H1 (cell line): ENCODE results near the gene CST11.

ENCODE experiments used
- CEBPB ChIP-seq: IDR thresholded peaks from 2 replicates; pipeline ENCODE4 v1.6.1; 2012; ENCODE audit warnings: low read depth, low read length
- EP300 ChIP-seq, 2 experiments: IDR thresholded peaks; 1 replicate in 1 of 2; 2 replicates in 1 of 2; pipeline ENCODE4 v1.6.1; 2011 to 2012; ENCODE audit warnings: low read depth in 2 of 2, low read length in 2 of 2, mild to moderate bottlenecking in 2 of 2, borderline replicate concordance in 1 of 2, inconsistent platforms in 1 of 2, moderate library complexity in 1 of 2
- MAFK ChIP-seq: IDR thresholded peaks from 2 replicates; pipeline ENCODE4 v1.6.1; 2012; ENCODE audit warnings: low read depth, mild to moderate bottlenecking, improper control_type of control experiment, low read length
- TF ChIP-seq, protein P1 (sequence below), 3 experiments: IDR thresholded peaks; 1 replicate in 2 of 3; 2 replicates in 1 of 3; pipeline versions ENCODE4 v1.5.1 to v1.6.1; 2011; ENCODE audit warnings: low read length in 3 of 3, mild to moderate bottlenecking in 3 of 3, inconsistent platforms in 2 of 3, low read depth in 1 of 3, moderate library complexity in 1 of 3; ENCODE audit not compliant: insufficient read depth in 1 of 3; ENCODE audit errors: control extremely low read depth in 1 of 3

DNA sequence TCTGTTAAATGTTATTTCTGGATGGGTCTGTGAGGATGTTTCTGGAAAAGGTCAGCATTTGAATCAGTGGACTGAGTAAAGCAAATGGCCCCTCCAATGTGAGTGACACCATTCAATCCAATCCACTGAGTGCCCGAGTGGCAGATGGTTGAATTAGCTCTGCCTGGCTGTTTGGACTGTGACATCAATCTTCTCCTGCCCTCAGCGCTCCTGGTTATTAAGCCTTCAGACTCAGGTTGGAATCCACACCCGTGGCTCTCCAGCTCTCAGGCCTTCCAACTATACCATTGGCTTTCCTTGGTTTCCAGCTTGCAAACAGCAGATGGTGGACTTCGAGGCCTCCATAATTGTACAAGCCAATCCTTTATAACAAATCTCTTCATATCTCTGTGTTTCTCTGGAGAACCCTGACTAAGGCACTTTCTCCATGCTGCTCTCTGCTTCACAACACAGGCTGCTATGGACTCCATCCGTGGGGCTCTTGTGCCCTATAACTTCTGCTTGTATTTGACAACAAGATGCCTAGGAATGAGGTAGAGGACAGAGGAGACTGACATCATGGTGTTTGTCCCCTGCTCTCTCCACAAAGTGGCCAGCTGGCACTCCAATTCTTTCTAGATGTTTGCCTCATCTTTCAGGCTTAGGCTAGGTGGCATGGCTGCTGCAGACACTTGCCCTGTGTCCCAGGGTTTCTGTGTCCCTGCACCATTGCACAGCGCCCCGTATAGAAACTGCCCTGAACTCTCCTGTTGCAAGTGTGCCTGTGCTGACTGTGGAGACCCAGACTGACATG is 18.0 kb downstream of the CST11 start:
- no peak for TF ChIP-seq EP300 (IDR thresholded peaks at IDR 0.05; ENCODE audit: borderline replicate concordance in 1 of 2, low read depth in 2 of 2, low read length in 2 of 2)
- TF ChIP-seq, protein P1, sequence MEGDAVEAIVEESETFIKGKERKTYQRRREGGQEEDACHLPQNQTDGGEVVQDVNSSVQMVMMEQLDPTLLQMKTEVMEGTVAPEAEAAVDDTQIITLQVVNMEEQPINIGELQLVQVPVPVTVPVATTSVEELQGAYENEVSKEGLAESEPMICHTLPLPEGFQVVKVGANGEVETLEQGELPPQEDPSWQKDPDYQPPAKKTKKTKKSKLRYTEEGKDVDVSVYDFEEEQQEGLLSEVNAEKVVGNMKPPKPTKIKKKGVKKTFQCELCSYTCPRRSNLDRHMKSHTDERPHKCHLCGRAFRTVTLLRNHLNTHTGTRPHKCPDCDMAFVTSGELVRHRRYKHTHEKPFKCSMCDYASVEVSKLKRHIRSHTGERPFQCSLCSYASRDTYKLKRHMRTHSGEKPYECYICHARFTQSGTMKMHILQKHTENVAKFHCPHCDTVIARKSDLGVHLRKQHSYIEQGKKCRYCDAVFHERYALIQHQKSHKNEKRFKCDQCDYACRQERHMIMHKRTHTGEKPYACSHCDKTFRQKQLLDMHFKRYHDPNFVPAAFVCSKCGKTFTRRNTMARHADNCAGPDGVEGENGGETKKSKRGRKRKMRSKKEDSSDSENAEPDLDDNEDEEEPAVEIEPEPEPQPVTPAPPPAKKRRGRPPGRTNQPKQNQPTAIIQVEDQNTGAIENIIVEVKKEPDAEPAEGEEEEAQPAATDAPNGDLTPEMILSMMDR (IDR thresholded peaks at IDR 0.05; ENCODE audit: control extremely low read depth in 1 of 3, insufficient read depth in 1 of 3, low read depth in 1 of 3, low read length in 3 of 3), result no peak
- TF ChIP-seq CEBPB, result no peak
- TF ChIP-seq MAFK, result no peak
